ENCODE measurements around the gene GALNT2.

Gene GALNT2

DNA sequence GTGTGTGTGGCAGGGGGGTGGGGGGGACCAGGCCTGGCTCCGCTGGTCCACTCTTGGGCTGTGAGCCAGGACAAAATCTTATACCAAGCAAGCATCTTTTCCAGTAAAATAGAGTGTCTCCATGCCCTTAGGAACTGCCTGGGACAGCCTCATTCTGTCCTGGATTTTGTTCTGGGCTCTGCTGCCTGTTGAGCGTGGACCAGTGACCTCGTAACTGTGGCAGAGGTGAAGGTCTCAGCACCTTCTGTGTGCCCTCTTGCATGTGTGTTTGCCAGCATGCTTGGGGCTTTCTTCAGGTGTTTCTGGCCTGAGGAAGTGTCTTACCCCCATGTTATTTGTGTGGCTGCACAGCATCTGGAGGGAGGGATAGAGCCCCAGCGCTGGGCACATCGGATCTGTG is 45.7 kb downstream of the GALNT2 start:
- TF ChIP-seq ZNF274 (IDR thresholded peaks at IDR 0.05; ENCODE audit: low read depth, low read length), result no peak
- H3K4me3 ChIP-seq (ENCODE audit: low read length), result no peak overlapping the region

DNA sequence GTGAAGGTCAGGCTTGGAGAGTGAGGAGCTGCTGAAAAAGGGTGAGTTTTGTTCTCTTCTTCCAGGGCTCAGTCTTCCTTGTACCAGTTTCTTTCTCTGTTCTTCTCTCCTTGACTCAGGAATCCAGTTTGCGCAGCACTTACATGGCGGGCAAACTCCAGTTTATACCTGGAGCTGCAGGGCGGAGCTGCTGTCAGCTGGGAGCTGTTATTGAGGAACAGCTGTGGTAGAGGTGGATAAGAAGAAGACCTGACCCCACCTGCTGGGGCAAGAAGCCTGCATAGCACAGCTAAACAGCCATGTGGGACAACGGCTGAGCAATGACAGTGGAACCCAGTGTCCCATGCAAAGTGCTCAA is 46.2 kb downstream of the GALNT2 start:
- no peak overlapping the region for H3K4me3 ChIP-seq (ENCODE audit: low read length)
- no peak for TF ChIP-seq ZNF274 (IDR thresholded peaks at IDR 0.05; ENCODE audit: low read depth, low read length)

DNA sequence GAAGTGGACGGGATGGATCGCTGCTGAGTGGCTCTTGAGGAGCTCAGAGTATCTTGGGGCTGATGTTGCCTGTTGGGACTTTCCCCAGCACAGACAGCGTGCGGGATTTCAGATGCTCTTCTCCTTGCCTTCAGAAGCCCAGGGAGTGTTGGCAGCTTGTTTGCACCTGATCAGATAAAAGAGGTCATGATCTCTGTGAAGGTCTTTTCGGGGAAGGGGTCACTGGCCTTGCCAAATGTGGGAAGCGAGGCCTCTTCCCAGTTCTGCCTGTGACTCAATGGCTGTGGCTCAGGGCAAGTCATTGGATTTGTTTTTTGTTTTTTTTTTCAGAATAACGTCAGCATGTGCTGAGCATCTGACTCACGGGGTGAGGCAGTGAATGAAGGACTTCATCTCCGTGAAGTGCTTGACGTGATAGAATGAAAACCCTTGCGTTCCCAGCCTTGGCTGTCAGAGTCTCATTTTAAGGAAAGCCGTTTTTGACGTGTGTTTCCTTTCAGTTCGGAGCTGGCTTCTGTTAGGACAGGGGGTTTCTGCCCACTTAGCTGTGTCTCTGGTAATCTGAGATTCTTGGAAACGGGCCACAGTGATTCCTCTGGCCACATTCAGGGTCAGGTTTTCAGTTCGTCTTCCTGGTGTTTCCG is 46.7 kb downstream of the GALNT2 start:
- H3K4me3 ChIP-seq (ENCODE audit: low read length), result no peak overlapping the region
- no peak for TF ChIP-seq ZNF274 (IDR thresholded peaks at IDR 0.05; ENCODE audit: low read depth, low read length)

DNA sequence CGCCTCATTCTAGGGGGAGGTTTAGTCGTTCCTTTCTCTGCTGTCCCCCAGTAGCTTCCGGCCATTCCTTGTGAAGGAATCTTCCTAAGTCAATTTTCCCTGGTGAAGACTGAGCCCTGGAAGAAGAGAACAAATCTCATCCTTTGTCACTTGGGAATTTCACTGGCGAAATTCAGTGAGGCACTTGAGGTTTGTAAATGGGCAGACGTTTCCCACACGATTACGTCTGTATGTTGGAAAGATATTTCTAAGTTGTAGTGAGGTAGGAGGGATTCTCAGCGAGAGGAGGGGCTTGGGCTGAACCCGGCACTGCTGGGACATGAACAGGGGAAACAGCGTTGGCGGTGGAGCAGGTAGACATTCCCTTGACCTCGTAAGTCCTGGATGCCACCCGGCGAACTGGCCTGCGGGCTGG is 47.2 kb downstream of the GALNT2 start:
- no peak overlapping the region for H3K4me3 ChIP-seq (ENCODE audit: low read length)
- no peak for TF ChIP-seq ZNF274 (IDR thresholded peaks at IDR 0.05; ENCODE audit: low read depth, low read length)

DNA sequence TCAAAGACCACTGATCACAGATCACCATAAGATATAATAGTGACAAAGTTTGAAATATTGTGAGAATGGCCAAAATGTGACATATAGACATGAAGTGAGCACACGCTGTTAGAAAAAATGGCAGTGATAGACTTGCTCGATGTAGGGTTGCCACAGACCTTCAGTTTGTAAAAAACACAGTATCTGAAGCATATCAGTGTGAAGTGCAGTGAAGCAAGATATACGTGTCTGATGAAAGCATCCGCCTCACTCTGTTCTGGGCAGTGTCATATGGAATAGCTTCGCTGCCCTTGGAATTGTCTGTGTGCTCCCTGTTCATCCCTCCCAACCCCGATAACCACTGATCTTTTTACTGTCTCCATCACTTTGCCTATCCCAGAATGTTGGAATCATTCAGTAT is 50.7 kb downstream of the GALNT2 start:
- no peak overlapping the region for H3K4me3 ChIP-seq (ENCODE audit: low read length)
- TF ChIP-seq ZNF274 (IDR thresholded peaks at IDR 0.05; ENCODE audit: low read depth, low read length), result no peak

DNA sequence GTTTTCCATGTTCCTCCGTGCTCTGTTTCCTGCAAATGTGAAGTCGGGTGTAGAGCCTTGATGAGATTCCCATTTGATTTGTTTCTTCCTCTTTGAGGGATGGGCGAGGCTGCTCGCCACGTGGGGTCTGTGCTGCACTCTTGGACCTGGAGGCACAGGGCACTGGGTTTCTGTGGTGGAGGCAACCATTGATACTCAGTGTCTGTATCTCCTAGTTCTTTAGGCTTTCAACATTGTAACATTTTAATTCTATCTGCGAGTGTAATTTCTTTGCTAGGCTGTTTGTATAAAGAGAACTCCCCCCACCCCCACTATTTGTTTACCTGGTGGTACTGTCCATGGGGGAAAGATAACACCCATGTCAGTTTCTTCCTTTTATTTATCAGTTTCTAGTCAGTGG is 52.3 kb downstream of the GALNT2 start:
- TF ChIP-seq ZNF274 (IDR thresholded peaks at IDR 0.05; ENCODE audit: low read depth, low read length), result no peak
- no peak overlapping the region for H3K4me3 ChIP-seq (ENCODE audit: low read length)

DNA sequence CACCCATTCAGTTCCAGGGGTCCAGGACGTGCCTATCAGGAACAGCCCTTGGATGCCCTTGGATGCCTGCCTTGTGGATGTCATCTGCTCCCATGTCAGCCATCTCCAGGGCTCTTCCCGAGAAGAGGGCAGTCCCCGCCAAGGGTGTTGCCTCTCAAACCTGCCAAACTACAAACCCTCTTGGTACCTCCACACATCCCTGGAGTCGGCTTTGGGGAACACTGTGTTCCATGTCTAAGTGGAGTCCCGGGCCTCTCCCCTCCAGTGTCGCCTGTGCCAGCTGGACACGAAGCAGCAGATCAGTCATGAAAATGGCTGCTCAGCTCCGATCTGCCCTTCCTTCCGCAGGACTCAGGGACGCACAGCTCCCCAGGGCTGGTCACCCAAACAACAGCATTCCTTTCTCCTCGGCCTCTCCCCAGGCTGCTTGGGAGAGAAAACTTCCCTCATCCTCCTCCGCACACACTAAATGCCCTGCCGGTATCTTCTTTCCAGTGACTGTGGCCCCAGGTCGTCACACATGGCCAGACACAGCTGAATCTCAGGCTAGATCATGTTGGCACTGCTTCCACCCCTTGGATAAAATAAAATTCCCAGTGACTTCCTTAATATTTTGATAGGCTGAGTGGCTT is 53.4 kb downstream of the GALNT2 start:
- TF ChIP-seq ZNF274 (IDR thresholded peaks at IDR 0.05; ENCODE audit: low read depth, low read length), result no peak
- H3K4me3 ChIP-seq (ENCODE audit: low read length), result no peak overlapping the region

DNA sequence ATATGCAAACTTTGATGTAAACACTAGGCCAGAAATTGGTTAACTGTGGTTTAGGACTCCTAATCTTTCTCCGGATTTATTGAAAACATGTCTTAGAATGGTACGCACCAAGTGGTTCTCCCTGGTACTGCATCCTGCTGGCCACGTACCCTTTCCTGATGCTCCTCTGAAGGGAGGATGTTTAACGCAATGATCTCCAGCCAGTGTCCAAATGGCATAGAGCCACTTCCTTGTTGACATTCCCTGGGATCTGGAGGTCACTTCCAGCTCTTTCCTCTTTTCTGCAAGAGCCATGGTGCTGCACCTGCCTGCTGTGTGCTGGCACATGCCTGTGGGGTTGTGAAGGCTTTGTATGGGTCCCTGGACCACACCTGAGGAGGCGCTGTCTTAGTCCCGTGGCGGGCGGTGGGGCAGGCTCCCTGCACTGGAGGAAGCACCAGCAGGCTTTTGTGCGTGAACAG is 53.9 kb downstream of the GALNT2 start:
- no peak overlapping the region for H3K4me3 ChIP-seq (ENCODE audit: low read length)
- no peak for TF ChIP-seq ZNF274 (IDR thresholded peaks at IDR 0.05; ENCODE audit: low read depth, low read length)

DNA sequence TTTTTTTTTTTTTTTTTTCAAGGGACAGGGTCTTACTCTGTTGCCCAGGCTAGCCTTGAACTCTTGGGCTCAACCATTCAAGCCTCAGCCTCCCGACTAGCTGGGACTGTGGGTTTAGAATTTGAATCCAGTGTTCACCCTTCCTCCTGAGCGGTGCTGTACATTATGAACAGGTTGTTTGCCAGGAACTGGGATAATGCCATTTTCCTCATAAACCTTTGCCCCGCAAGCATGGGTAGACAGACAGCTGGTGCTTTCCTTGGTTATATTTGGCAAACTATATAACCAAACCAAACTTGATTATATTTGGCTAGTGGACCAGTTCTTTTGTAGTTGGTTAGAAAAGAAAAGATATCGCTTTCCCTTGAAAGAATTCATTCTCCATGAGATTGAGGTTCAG is 54.9 kb downstream of the GALNT2 start:
- no peak for TF ChIP-seq ZNF274 (IDR thresholded peaks at IDR 0.05; ENCODE audit: low read depth, low read length)
- no peak overlapping the region; the same call in 1 of the 2 replicates for H3K4me3 ChIP-seq (ENCODE audit: low read length)

DNA sequence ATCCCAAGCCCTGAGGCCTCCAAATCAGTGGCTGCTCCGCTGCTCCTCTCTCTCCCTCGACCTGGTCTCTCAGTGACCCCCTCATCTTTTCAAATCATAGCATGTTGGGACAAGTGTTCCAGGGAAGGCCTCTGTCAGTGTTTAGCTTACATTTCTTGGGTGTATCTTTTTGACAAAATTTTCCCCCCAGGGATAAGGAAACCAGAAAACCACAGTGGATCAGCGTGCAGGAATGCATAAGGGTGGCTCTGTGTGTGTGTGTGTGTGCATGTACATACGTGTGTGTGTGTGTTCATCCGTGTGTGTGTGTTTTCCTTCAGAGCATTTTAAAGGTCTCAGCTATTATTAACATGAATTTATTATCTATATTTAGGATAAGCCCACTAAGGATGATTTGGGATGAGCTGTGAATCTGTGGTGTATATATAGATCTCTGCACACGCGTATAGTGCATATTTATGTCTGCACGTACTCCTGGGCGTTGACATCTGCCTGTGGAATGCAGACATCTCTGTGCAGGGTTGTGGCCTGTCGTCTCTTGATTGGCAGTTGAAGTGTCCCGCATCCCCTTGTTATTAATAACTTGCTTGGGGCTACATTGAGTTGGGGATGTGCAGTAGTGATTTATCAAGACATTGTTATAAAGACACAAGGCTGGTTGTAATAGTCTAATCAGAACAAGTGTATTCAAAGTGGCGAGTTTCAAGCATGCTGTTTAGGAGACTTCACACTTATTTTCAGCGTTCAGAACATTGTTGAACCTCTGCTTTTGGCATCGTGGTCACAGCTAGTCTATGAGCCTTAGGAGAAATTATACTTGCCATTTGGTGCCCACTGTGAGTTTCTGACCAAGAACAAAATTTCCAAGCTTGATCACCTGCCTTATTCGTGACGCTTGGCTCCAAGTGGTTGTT is 55.6 kb downstream of the GALNT2 start:
- peak overlapping the region; percentile 46; the same call in 1 of the 2 replicates for H3K4me3 ChIP-seq (ENCODE audit: low read length)
- no peak for TF ChIP-seq ZNF274 (IDR thresholded peaks at IDR 0.05; ENCODE audit: low read depth, low read length)

DNA sequence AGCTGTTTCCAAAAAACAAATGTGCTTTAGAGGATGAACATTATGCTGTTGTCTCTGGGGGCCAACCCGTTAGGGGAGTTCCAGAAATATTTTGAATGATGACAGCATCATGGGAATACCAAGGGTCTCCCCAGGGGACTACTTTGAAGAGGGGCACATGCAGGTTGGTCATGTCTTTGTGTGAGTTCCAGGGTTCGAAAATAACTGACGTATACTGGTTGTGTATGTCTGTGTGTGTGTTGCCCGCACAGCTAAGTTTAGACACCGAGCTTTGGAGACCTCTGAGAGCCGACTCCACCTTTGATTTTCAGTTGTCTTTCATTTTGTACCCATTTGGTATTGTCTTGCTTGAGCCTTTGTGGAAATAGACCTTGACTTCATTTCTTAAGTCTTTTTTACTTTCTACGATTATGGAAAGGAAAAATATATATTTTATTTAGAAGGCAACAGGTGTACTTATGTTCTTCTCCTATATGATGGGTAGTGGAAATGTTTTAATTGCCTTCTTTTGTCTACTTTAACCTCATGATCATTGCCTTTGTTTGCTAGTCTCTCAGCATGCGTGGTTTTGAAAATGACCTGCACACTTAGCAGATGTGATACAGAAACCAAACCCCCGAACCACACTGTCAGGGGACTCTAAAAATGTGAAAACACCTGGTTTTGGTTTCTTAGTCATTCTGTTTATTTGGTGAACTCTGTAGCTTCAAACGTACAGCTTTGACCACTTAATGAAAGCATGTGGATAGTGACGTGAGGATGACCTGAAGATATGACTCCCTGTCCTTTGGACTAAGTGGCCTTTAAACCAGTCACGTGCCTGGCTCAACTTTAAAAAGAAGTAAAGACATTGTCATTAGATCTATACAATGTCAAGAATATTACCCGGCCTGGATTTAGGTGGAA is 56.5 kb downstream of the GALNT2 start:
- peak overlapping the region; percentile 46; the same call in 1 of the 2 replicates for H3K4me3 ChIP-seq (ENCODE audit: low read length)
- no peak for TF ChIP-seq ZNF274 (IDR thresholded peaks at IDR 0.05; ENCODE audit: low read depth, low read length)

DNA sequence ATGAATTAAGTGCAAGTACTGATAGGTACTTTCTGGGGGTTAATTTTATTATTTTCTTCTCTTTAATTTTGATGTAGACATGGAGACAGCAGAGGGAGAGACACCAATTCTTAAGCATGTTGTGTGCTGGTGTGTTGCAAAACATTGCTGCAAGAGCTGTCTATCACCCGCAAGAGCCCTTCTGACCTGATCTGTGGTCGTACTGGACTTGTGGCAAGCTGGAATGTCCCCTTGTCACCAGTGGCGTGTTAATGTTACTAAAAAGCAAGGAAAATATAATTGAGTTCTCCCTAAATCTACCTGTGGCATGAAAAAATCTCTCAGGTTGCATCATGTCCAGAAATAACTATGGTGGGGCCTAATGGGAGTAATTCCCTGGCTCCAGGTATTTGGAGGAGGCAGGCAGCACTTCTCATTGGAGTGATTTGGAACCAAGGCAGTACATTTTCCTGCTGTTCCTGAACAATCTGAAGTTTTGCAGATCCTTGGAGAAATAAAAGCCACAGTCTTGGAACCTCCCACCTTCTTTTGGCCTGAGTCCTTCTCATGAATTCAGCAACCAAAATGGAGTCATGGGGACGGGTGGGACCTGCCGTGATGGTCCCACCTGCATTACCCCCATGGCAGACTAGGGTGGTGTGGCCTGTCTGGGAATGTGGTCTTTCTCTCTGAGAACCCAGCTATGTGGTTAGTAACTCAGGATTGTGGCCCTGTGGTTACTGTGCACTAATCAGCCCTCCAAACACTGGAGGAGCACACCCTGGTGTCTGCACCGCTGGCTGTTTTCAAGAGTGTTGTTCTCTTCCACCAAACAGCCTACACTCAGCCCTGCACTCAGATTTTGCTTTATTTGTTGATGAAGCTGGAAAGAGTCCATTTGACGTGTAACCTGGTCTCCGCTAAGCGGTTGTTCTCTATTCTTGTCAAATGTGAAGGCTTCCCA is 57.4 kb downstream of the GALNT2 start:
- no peak for TF ChIP-seq ZNF274 (IDR thresholded peaks at IDR 0.05; ENCODE audit: low read depth, low read length)
- H3K4me3 ChIP-seq (ENCODE audit: low read length), result peak overlapping the region; percentile 49; the same call in 1 of the 2 replicates

DNA sequence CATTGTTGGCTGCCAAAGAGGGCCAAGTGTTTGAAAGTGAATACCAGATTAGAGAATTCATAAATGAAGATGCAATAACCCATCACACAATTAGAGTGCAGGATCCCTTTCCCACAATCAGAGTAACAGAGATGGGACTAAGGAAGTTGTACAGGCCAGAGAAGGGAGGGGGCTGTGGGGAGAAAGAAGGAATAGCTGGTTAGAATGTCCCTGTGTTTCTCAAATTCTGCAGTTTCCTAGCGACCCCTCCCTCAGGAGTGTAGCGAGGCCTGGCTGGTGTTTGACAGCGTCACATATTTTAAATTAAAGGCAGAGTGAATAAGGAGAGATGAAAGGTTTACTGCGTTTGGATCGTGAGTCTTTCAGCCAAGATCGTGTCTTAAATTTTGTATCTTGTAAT is 58.1 kb downstream of the GALNT2 start:
- no peak for TF ChIP-seq ZNF274 (IDR thresholded peaks at IDR 0.05; ENCODE audit: low read depth, low read length)
- H3K4me3 ChIP-seq (ENCODE audit: low read length), result no peak overlapping the region

Measured in GM08714 (cell line).